C4-2B (cell line): Measurements from ENCODE around the gene FAM131A.

ENCODE experiments used
- H3K27ac ChIP-seq: fragments of 450-650 bp; 2 replicates; pipeline ENCODE4 v1.5.1; 2017
- CTCF ChIP-seq: fragments of 450-650 bp; conservative IDR thresholded peaks from 2 replicates; pipeline ENCODE4 v1.5.1; 2017; ENCODE audit warnings: mild to moderate bottlenecking
- ZFX ChIP-seq: fragments of 450-650 bp; IDR thresholded peaks from 2 replicates; pipeline ENCODE4 v1.6.1; 2017

The FAM131A gene

GRCh38 chr3:184395320-184395660 is 57.9 kb downstream of the FAM131A start:
- TF ChIP-seq ZFX (no peak), CTCF (no peak)
- H3K27ac ChIP-seq: no peak overlapping the region
